Duodenal mucosa (tissue), 2 donors: Measurements from ENCODE around the gene ERC1.
A peak's percentile ranks its signal among the peaks of the same experiment; 100 is the strongest.
"Not testable (repeated sequence)": the region's sequence is repeated elsewhere in the genome, so short reads cannot be mapped to it uniquely, and the experiment has no call there.

Experiments
- H3K27ac ChIP-seq: one replicate; pipeline ENCODE4 v1.7.0; 2013; ENCODE audit warnings: low read depth, low read length
- H3K27me3 ChIP-seq, 2 donors: one replicate each; pipeline ENCODE4 v1.7.0; 2013; ENCODE audit warnings: low read length in 2 of 2, control low read depth in 1 of 2; ENCODE audit not compliant: insufficient read depth in 2 of 2, control insufficient read depth in 1 of 2
- H3K36me3 ChIP-seq, 2 donors: one replicate each; pipeline ENCODE4 v1.7.0; 2013; ENCODE audit warnings: low read length in 2 of 2, control low read depth in 1 of 2; ENCODE audit not compliant: insufficient read depth in 2 of 2, control insufficient read depth in 1 of 2
- H3K4me1 ChIP-seq, 2 donors: one replicate each; pipeline ENCODE4 v1.7.0; 2013; ENCODE audit warnings: low read length in 2 of 2, control low read depth in 1 of 2; ENCODE audit not compliant: insufficient read depth in 2 of 2, control insufficient read depth in 1 of 2
- H3K4me3 ChIP-seq, 2 donors: one replicate each; pipeline ENCODE4 v1.7.0; 2013; ENCODE audit warnings: low read length in 2 of 2, low read depth in 1 of 2
- H3K9ac ChIP-seq, 2 donors: one replicate each; pipeline ENCODE4 v1.7.0; 2013; ENCODE audit warnings: low read length in 2 of 2, low read depth in 1 of 2
- H3K9me3 ChIP-seq, 2 donors: one replicate each; pipeline ENCODE4 v1.7.0; 2013; ENCODE audit warnings: low read length in 2 of 2, control low read depth in 1 of 2; ENCODE audit not compliant: control insufficient read depth in 1 of 2

Gene ERC1

DNA sequence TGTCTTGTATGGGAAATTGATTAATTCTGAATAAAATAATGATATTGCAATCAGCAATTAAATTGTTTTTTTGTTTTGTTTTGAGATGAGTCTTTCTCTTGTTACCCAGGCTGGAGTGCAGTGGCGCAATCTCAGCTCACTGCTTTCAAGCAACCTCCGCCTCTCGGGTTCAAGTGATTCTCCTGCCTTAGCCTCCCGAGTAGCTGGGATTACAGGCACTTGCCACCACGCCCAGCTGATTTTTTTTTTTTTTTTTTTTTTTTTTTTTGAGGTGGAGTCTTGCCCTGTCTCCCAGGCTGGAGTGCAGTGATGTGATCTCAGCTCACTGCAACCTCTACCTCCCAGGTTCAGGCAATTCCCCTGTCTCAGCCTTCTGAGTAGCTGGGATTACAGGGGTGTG is 217.7 kb downstream of the ERC1 start:
- H3K4me3 ChIP-seq, H3K36me3 ChIP-seq, H3K9me3 ChIP-seq, H3K27me3 ChIP-seq, H3K9ac ChIP-seq, H3K27ac ChIP-seq: not testable (repeated sequence)
- H3K4me1 ChIP-seq, result peaks cover 4 to 15% of the 10 kb centered on the region in 2 donors

DNA sequence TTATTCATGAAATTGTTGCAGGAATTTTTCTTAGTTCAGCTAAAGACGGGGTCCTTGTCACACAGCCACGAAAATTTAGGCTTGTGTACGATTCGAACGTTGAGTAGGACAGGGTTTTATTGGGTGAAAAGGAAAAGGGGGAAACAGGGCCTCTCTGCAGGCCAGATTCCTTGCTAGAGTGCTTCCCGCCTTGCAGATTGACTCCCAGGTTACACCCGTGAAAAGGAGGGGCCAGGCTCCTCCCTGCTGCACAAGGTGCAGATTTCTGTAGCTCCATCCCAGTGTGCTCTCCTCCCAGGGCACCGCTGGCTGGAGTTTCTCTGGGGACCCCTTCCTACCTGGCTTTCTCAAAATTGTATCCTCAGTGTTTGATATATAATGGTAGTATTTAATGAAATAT is 221.5 kb downstream of the ERC1 start:
- peaks cover 12 to 15% of the 10 kb centered on the region in 2 donors for H3K4me1 ChIP-seq

DNA sequence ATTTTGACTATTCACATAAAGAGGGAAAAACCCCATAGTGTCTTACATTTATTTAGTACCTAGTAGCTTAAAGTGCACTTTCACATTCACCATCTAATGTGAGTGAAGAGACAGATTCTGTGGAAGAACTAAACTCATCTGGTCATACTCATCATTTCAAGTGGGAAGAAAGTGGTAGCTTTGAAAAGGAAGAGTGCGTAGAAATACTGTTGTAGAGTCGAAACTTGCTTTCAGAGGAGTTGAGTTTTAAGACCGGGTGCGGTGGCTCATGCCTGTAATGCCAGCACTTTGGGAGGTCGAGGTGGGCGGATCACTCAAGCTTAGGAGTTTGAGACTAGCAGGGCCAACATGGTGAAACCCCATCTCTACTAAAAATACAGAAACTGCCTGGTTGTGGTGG is 222.2 kb downstream of the ERC1 start:
- Histone ChIP-seq H3K27me3 (no peaks in the 10 kb centered on the region), H3K4me1 (peaks cover 13 to 19% of the 10 kb centered on the region in 2 donors), H3K9me3 (no peaks in the 10 kb centered on the region), H3K4me3 (no peak overlapping the region), H3K27ac (no peak overlapping the region), H3K9ac (no peak overlapping the region), H3K36me3 (no peaks in the 10 kb centered on the region)

More for the DNA sequence above, 221.5 kb downstream of the ERC1 start:
- Histone ChIP-seq H3K36me3 (no peaks in the 10 kb centered on the region), H3K9me3 (no peaks in the 10 kb centered on the region), H3K9ac (no peak overlapping the region), H3K27ac (no peak overlapping the region), H3K27me3 (no peaks in the 10 kb centered on the region), H3K4me3 (no peak overlapping the region)

DNA sequence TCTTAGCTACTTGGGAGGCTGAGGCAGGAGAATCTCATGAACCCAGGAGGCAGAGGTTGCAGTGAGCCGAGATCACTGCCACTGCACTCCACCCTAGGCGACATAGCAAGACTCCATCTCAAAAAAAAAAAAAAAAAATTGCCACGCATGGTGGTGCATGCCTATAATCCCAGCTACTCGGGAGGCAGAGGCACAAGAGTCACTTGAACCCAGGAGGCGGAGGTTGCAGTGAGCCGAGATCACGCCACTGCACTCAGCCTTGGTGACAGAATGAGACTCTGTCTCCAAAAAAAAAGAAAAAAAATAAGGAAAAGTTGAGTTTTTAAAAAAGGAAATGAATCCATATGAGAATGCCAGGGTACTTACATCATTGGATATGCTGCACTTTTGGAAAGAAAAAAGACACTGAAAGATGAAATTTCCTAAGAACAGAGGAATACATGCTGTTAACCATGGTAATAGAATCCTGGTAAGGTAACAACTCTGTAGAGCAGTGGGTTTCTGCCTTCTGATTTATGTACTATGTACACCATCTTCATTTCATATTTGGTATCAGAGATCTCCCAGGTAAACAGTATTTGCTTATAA is 222.7 kb downstream of the ERC1 start:
- H3K4me1 ChIP-seq, result peaks cover 13 to 19% of the 10 kb centered on the region in 2 donors
- no peaks in the 10 kb centered on the region for H3K9me3 ChIP-seq
- H3K27ac ChIP-seq, result no peak overlapping the region
- no peaks in the 10 kb centered on the region for H3K27me3 ChIP-seq
- H3K9ac ChIP-seq, result no peak overlapping the region
- H3K36me3 ChIP-seq, result no peaks in the 10 kb centered on the region
- H3K4me3 ChIP-seq, result no peak overlapping the region

DNA sequence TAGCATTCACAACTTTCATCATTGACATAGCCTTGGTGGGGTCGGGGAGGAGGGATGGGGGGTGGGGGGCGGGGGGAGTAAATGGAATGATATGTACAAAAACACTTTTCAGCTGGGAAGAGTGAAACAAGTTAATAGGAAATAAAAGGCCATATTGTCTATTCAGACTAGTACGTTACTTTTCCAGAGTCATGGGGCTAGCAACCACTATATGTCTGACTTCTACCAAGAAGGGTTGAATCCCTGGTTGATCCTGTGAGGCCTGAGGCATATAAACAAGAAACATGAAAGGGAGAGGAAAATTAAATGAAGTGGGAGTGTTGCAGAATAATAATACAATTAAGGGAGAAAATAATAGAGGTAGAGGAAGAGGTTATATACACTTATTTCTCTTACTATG is 225.5 kb downstream of the ERC1 start:
- H3K27ac ChIP-seq, result no peak overlapping the region
- no peaks in the 10 kb centered on the region for H3K27me3 ChIP-seq
- H3K9ac ChIP-seq, result no peak overlapping the region
- no peaks in the 10 kb centered on the region for H3K36me3 ChIP-seq
- H3K4me1 ChIP-seq, result peaks cover 16 to 31% of the 10 kb centered on the region in 2 donors
- no peaks in the 10 kb centered on the region for H3K9me3 ChIP-seq
- H3K4me3 ChIP-seq, result no peak overlapping the region

DNA sequence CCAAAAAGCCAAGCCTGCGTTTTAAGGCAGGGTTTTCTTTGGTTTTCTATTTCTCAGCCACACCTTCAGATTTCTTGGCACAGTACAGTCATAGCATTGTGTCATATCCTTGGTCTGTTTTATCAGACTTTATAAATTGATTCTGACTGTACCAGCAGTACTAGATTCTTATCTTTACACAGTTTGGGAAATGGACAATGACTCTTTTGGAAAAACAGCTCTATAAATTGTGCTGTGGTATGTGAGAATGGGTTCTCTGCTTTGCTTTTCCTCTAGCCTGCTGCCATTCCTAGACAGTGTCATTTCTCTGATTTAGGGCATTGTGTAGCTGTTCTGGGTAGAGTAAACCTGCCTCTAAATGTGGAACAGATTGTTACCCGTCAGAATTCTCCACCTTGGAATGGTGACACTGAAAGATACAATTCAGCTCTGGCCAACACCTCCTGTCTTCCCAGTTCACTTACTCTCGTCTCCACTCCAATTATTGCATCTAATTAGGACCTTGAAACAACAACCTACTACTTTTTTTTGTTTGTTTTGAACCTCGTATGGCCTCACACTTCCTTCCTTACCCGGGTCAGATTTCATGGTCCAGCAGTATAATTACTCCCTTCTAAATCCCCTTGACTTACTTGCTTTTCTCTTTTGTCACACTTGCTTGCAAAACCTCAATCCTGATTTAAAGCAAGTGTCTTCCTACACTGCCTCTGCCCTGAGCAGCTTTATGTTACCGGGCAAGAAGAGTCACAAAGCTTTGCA is 226.3 kb downstream of the ERC1 start:
- Histone ChIP-seq H3K36me3 (no peaks in the 10 kb centered on the region), H3K27ac (peak overlapping the region; percentile 15), H3K4me1 (peaks cover 14 to 26% of the 10 kb centered on the region in 2 donors), H3K27me3 (no peaks in the 10 kb centered on the region), H3K4me3 (no peak overlapping the region), H3K9ac (peak overlapping the region in 1 of 2 donors; percentile 25), H3K9me3 (no peaks in the 10 kb centered on the region)

DNA sequence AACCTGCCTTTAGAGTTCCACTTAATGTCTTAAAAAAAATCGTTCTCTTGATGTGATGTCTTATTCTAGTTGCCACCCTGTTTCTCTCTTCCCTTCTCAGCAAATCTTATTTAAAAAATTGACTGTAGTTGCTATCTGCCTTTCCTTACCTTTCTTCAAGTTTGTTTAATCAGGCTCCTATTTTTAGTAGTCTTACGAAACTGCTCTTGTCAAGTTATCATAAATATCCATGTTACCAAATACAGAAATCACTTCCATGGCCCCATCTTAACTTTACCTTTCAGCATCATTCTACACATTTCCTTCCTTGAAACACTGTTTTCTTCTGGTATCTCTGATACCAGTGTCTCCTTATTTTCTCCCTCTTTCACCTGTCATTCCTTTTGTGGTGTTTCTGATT is 227.3 kb downstream of the ERC1 start:
- H3K27me3 ChIP-seq, result no peaks in the 10 kb centered on the region

DNA sequence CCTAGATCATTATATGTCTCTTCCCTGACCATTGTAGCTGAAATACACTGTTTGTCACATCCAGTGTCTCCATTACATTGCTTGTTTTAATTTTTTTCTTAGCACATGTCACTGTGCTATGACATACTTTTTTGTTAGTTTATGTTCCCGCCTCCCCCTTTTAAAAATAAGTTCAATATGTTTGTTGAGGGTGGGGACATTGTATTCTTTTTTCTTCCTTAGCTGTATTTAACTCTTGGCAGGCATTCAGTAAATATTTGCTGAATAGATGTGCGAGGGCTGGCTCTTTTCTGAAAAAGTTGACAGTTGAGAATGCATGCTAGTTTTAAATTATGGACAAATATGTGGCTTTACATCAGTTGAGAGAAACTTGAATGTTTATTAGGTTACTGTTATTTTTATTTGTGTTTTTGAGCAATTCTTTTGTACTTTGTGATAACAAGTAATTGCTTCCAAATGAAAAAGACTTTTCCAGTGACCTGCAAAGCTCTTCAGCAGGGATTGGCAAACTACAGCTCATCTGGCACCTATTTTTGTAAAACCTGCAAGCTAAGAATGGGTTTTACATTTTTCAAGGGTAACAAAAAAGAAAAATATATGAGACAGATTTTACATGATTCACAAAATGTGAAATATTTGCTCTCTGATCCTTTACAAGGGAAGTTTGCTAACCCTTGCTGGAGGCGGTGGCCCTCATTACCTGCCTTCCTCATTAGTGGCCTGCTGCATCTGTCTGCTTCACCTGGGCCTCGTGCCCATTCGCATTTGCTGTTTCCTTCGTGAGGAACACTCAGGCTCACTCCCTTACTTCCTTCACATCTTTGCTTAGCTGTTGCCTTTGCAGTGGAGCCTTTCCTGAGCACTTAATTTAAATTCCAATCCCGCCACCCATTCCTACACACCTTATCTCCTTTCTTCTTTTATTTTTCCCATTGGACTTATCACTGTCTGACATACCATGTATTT is 229.4 kb downstream of the ERC1 start:
- Histone ChIP-seq H3K27ac (no peak overlapping the region), H3K4me1 (peaks cover 12 to 25% of the 10 kb centered on the region in 2 donors)

More for the DNA sequence above, 227.3 kb downstream of the ERC1 start:
- no peak overlapping the region for H3K27ac ChIP-seq
- H3K4me1 ChIP-seq, result peaks cover 12 to 25% of the 10 kb centered on the region in 2 donors
- no peaks in the 10 kb centered on the region for H3K9me3 ChIP-seq
- no peak overlapping the region for H3K9ac ChIP-seq
- H3K36me3 ChIP-seq, result no peaks in the 10 kb centered on the region
- no peak overlapping the region for H3K4me3 ChIP-seq

DNA sequence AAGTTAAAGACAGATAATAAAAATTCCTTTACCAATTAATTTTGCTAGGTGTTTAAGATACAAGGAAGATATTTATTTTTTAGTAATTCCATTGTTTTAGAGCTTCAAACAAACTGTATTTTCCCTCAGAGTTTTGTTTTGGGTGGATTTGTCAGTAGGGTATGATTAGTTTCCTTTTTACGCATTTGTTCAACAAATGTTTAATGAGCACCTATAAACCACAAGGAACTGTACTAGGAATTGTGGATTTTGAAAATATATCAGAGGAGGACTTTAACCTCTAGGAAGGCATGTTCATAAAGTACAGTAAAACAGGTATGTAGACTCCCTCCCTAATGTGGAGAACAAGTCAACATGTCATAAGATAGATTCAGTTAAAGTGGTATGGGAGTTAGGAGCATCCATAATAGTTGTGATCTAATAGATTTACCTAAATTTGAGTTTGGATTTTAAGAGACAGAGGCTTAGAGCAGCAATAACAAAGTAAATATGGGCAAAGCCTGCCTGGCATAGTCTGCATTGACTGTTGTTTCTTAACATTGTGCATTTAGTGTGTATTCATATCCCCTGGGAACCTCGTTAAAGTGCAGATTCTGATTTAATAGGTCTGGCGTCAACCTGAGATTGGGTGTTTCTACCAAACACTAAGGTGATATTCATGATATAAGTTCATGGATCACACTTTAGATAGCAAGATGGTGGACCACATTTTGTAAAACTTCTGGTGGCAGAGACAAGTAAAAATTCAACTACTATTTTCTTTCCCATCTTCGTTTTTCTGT is 232.0 kb downstream of the ERC1 start:
- H3K4me1 ChIP-seq, result peaks cover 3 to 12% of the 10 kb centered on the region in 2 donors

More for the DNA sequence above, 229.4 kb downstream of the ERC1 start:
- Histone ChIP-seq H3K4me3 (no peak overlapping the region), H3K36me3 (no peaks in the 10 kb centered on the region), H3K9ac (no peak overlapping the region), H3K27me3 (no peaks in the 10 kb centered on the region), H3K9me3 (no peaks in the 10 kb centered on the region)

More for the DNA sequence above, 232.0 kb downstream of the ERC1 start:
- Histone ChIP-seq H3K9me3 (no peaks in the 10 kb centered on the region), H3K27me3 (no peaks in the 10 kb centered on the region), H3K36me3 (no peaks in the 10 kb centered on the region), H3K27ac (no peak overlapping the region), H3K9ac (no peak overlapping the region), H3K4me3 (no peak overlapping the region)
